Keratinocyte (primary cell): Measurements from ENCODE around the gene PRR13. TPM values are rescaled to one million over a fixed set of nuclear protein-coding genes. Genes with fewer than 3 reads are reported as not detected.

ENCODE experiments used
- DNase-seq: peaks from one replicate; pipeline ENCODE4 v3.0.0-alpha.2; 2011; ENCODE audit warnings: low read depth, missing footprints, low spot score
- FAIRE-seq: peaks from 2 replicates; lab custom pipeline; 2011; peaks lifted over from hg19 to GRCh38; lab: Jason Lieb, UNC
- H2AFZ ChIP-seq: 2 replicates; pipeline ENCODE4 v1.6.0; 2012; ENCODE audit warnings: low read length, control low read depth, inconsistent platforms; ENCODE audit not compliant: control insufficient read depth
- H3K27ac ChIP-seq: 2 replicates; pipeline ENCODE4 v1.5.1; 2011; ENCODE audit warnings: low read length; ENCODE audit not compliant: control insufficient read depth, insufficient read depth
- H3K27me3 ChIP-seq: 3 replicates; pipeline ENCODE4 v1.6.0; 2011; ENCODE audit warnings: low read length; ENCODE audit not compliant: control insufficient read depth, insufficient read depth; ENCODE audit errors: extremely low read depth
- H3K36me3 ChIP-seq, 2 experiments: 2 replicates in 1 of 2; 3 replicates in 1 of 2; pipeline ENCODE4 v1.5.1; 2011; ENCODE audit warnings: low read length in 2 of 2, mild to moderate bottlenecking in 1 of 2; ENCODE audit not compliant: control insufficient read depth in 2 of 2, insufficient read depth in 2 of 2; ENCODE audit errors: extremely low read depth in 1 of 2
- H3K4me1 ChIP-seq: 3 replicates; pipeline ENCODE4 v1.5.1; 2011; ENCODE audit warnings: low read length; ENCODE audit not compliant: control insufficient read depth, insufficient read depth; ENCODE audit errors: extremely low read depth
- H3K4me2 ChIP-seq: 3 replicates; pipeline ENCODE4 v1.6.0; 2011; ENCODE audit warnings: low read depth, low read length; ENCODE audit not compliant: control insufficient read depth, insufficient read depth; ENCODE audit errors: extremely low read depth
- H3K4me3 ChIP-seq, 3 experiments: fragments of 200-600 bp in 1 of 3; sonication (generic) in 1 of 3; 2 replicates in 2 of 3; 3 replicates in 1 of 3; pipeline ENCODE4 v1.5.1; 2011 to 2016; ENCODE audit warnings: low read length in 3 of 3, mild to moderate bottlenecking in 3 of 3, control low read depth in 2 of 3, inconsistent platforms in 1 of 3, low read depth in 1 of 3, mixed read lengths in 1 of 3, mixed run types in 1 of 3, moderate library complexity in 1 of 3; ENCODE audit not compliant: control insufficient read depth in 2 of 3, insufficient read depth in 2 of 3; ENCODE audit errors: extremely low read depth in 1 of 3
- H3K79me2 ChIP-seq: 2 replicates; pipeline ENCODE4 v1.6.0; 2012; ENCODE audit warnings: low read length; ENCODE audit not compliant: control insufficient read depth, insufficient read depth
- H3K9ac ChIP-seq: 3 replicates; pipeline ENCODE4 v1.6.0; 2011; ENCODE audit warnings: low read length; ENCODE audit not compliant: control insufficient read depth, insufficient read depth; ENCODE audit errors: extremely low read depth
- H3K9me1 ChIP-seq: 3 replicates; pipeline ENCODE4 v1.6.0; 2011; ENCODE audit warnings: low read length; ENCODE audit not compliant: control insufficient read depth, insufficient read depth; ENCODE audit errors: extremely low read depth
- H3K9me3 ChIP-seq: 2 replicates; pipeline ENCODE4 v1.5.1; 2012; ENCODE audit warnings: low read depth, low read length; ENCODE audit not compliant: control insufficient read depth
- H4K20me1 ChIP-seq: 3 replicates; pipeline ENCODE4 v1.6.0; 2011; ENCODE audit warnings: low read length; ENCODE audit not compliant: control insufficient read depth, insufficient read depth; ENCODE audit errors: extremely low read depth
- EZH2 ChIP-seq: IDR thresholded peaks from one replicate; pipeline ENCODE4 v1.6.1; 2012; ENCODE audit warnings: inconsistent platforms, mild to moderate bottlenecking, low read length, moderate library complexity
- dilution Hi-C: fragments of 300-500 bp; cut with MboI; formaldehyde crosslinking; loops from one replicate; pipeline ENCODE4 v1.7.0; 2020; ENCODE audit warnings: low sequenced_read_pairs; ENCODE audit not compliant: extremely low pct_ligation_motif_present
- polyA plus RNA-seq, 5 experiments: library from polyadenylated mRNA; depleted of rRNA in 3 of 5; stranded (reverse) in 3 of 5; stranded (forward) in 1 of 5; unstranded in 1 of 5; fragments of >200 nt; gene quantifications; 1 replicate in 1 of 5; 2 replicates in 3 of 5; 3 replicates in 1 of 5; pipeline versions ENCODE4 v1.2.1 to v1.2.3, GENCODE V29; 2011 to 2012; ENCODE audit warnings: missing spikeins in 2 of 5, low read depth in 1 of 5, low replicate concordance in 1 of 5
- TF ChIP-seq, protein P1 (sequence below), 3 experiments: IDR thresholded peaks in 1 of 3; conservative IDR thresholded peaks in 1 of 3; optimal IDR thresholded peaks in 1 of 3; 2 replicates in 2 of 3; 3 replicates in 1 of 3; pipeline versions ENCODE3 to v1.5.1; 2011; ENCODE audit warnings: low read length in 3 of 3, mild to moderate bottlenecking in 3 of 3, moderate library complexity in 2 of 3, control low read depth in 1 of 3, inconsistent platforms in 1 of 3; ENCODE audit not compliant: insufficient read depth in 2 of 3; ENCODE audit errors: extremely low read depth in 1 of 3

PRR13 gene
- polyA plus RNA-seq, 1 donor (not counting 4 experiments of a cell fraction or from before 2014, with no cell fraction given): 104 TPM

DNA sequence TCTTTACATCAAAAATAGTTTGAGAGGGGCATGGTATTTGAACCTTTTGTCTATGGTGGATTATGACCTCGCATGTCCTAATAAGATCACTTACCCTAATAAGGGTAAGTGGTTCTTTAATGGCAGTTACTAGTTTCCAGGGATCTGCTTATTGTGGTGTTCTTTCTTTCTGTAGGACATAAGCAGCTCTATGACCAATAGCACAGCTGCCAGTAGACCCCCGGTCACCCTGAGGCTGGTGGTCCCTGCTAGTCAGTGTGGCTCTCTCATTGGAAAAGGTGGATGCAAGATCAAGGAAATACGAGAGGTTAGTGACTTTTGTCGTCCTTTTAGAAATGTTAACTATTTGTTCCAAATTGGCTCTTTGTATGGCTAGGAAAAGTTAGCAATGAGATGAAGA lies 17.6 kb downstream of the PRR13 start:
- H3K4me1 ChIP-seq: peaks cover 2% of the 10 kb centered on the region
- dilution Hi-C loops: no loop called here
- H2AFZ ChIP-seq: no peak overlapping the region
- H3K27me3 ChIP-seq: no peaks in the 10 kb centered on the region
- DNase-seq (no peak), FAIRE-seq (no peak)
- H3K27ac ChIP-seq: no peak overlapping the region
- H3K79me2 ChIP-seq: peaks cover 95% of the 10 kb centered on the region
- H3K4me2 ChIP-seq: no peak overlapping the region
- no peaks in the 10 kb centered on the region for H3K9me3 ChIP-seq
- H3K36me3 ChIP-seq: peaks cover 63 to 90% of the 10 kb centered on the region in 2 experiments
- H3K4me3 ChIP-seq: no peak overlapping the region
- TF ChIP-seq, protein P1, sequence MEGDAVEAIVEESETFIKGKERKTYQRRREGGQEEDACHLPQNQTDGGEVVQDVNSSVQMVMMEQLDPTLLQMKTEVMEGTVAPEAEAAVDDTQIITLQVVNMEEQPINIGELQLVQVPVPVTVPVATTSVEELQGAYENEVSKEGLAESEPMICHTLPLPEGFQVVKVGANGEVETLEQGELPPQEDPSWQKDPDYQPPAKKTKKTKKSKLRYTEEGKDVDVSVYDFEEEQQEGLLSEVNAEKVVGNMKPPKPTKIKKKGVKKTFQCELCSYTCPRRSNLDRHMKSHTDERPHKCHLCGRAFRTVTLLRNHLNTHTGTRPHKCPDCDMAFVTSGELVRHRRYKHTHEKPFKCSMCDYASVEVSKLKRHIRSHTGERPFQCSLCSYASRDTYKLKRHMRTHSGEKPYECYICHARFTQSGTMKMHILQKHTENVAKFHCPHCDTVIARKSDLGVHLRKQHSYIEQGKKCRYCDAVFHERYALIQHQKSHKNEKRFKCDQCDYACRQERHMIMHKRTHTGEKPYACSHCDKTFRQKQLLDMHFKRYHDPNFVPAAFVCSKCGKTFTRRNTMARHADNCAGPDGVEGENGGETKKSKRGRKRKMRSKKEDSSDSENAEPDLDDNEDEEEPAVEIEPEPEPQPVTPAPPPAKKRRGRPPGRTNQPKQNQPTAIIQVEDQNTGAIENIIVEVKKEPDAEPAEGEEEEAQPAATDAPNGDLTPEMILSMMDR (optimal IDR thresholded peaks at IDR 0.05 in 1 of 3, IDR thresholded peaks at IDR 0.05 in 1 of 3, conservative IDR thresholded peaks at IDR 0.05 in 1 of 3; ENCODE audit: extremely low read depth in 1 of 3, insufficient read depth in 2 of 3, low read length in 3 of 3): no peak
- no peak for TF ChIP-seq EZH2
- no peak overlapping the region for H3K9ac ChIP-seq
- peaks cover 36% of the 10 kb centered on the region for H4K20me1 ChIP-seq
- no peaks in the 10 kb centered on the region for H3K9me1 ChIP-seq

DNA sequence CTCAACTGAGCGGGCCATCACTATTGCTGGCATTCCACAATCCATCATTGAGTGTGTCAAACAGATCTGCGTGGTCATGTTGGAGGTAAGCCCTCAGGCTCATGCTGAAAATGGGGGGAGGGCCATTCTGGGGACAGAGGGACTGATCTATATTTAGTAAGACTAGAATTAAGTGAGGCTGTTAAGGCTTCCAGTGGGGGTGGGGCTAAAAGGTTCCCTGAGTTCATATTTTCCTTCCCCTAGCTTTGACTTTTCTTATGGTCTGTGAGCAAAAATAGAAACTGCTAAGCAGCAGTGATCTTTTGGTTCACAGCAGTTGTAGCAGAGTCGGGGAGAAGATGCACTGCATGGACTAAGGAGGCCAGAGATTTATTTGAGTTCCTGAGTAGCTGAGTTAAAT lies 19.5 kb downstream of the PRR13 start:
- no peak overlapping the region for H3K4me3 ChIP-seq
- peaks cover 63 to 85% of the 10 kb centered on the region in 2 experiments for H3K36me3 ChIP-seq
- H3K27ac ChIP-seq: no peak overlapping the region
- no peak overlapping the region for H3K4me2 ChIP-seq
- no peaks in the 10 kb centered on the region for H3K4me1 ChIP-seq
- no peaks in the 10 kb centered on the region for H3K27me3 ChIP-seq
- no peak overlapping the region for H2AFZ ChIP-seq
- H3K9me3 ChIP-seq: no peaks in the 10 kb centered on the region
- H3K9ac ChIP-seq: no peak overlapping the region
- peaks cover 91% of the 10 kb centered on the region for H3K79me2 ChIP-seq
- no peak for TF ChIP-seq EZH2
- TF ChIP-seq, protein P1 (optimal IDR thresholded peaks at IDR 0.05 in 1 of 3, IDR thresholded peaks at IDR 0.05 in 1 of 3, conservative IDR thresholded peaks at IDR 0.05 in 1 of 3; ENCODE audit: extremely low read depth in 1 of 3, insufficient read depth in 2 of 3, low read length in 3 of 3): no peak
- peaks cover 29% of the 10 kb centered on the region for H4K20me1 ChIP-seq
- dilution Hi-C loops: no loop called here
- no peaks in the 10 kb centered on the region for H3K9me1 ChIP-seq
- FAIRE-seq: no peak
- no peak for DNase-seq
